ENCODE measurements around the gene ADCY10. TPM values are rescaled to one million over a fixed set of nuclear protein-coding genes. Genes with fewer than 3 reads are reported as not detected.

Gene ADCY10
- total and polyA plus RNA-seq, 12 donors: 0.10 to 0.70 (median 0.17) TPM

GRCh38 chr1:167936068-167936929 is 22.4 kb upstream of the ADCY10 start, which contains the start of gene DCAF6:
Gene DCAF6, plus strand, starts transcription at chr1:167936683. Its CDS starts 229 bp downstream, at chr1:167936912.
- ATAC-seq (peak; percentile 91 to 96 (median 94)), DNase-seq (peak; percentile 96 to 98)
- H3K4me3 ChIP-seq: peak within 1 kb of the TSS; percentile 57 to 99 (median 88)
- no peaks in the 10 kb centered on the region for H3K27me3 ChIP-seq
- 0% methylated on average over 55 to 58 of the region's 58 CpGs for WGBS, 2 donors
- peak within 1 kb of the TSS; percentile 91 to 99 (median 97) for H3K27ac ChIP-seq
- intact Hi-C loops (cut with DNase I): loop anchor here in 7 of 10 donors (2.0 to 10.0 kb wide), 9 partner anchors 36 to 221 kb away; partner anchors contain the start of gene MPZL1 (in 3 of the 7)
- peaks cover 0 to 54% (median 47%) of the 10 kb centered on the region in 9 donors for H3K4me1 ChIP-seq
- TF ChIP-seq, protein P1, sequence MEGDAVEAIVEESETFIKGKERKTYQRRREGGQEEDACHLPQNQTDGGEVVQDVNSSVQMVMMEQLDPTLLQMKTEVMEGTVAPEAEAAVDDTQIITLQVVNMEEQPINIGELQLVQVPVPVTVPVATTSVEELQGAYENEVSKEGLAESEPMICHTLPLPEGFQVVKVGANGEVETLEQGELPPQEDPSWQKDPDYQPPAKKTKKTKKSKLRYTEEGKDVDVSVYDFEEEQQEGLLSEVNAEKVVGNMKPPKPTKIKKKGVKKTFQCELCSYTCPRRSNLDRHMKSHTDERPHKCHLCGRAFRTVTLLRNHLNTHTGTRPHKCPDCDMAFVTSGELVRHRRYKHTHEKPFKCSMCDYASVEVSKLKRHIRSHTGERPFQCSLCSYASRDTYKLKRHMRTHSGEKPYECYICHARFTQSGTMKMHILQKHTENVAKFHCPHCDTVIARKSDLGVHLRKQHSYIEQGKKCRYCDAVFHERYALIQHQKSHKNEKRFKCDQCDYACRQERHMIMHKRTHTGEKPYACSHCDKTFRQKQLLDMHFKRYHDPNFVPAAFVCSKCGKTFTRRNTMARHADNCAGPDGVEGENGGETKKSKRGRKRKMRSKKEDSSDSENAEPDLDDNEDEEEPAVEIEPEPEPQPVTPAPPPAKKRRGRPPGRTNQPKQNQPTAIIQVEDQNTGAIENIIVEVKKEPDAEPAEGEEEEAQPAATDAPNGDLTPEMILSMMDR (IDR thresholded peaks at IDR 0.05): no peak
- H3K9me3 ChIP-seq: no peaks in the 10 kb centered on the region
- H3K36me3 ChIP-seq: no peaks in the 10 kb centered on the region

DNA sequence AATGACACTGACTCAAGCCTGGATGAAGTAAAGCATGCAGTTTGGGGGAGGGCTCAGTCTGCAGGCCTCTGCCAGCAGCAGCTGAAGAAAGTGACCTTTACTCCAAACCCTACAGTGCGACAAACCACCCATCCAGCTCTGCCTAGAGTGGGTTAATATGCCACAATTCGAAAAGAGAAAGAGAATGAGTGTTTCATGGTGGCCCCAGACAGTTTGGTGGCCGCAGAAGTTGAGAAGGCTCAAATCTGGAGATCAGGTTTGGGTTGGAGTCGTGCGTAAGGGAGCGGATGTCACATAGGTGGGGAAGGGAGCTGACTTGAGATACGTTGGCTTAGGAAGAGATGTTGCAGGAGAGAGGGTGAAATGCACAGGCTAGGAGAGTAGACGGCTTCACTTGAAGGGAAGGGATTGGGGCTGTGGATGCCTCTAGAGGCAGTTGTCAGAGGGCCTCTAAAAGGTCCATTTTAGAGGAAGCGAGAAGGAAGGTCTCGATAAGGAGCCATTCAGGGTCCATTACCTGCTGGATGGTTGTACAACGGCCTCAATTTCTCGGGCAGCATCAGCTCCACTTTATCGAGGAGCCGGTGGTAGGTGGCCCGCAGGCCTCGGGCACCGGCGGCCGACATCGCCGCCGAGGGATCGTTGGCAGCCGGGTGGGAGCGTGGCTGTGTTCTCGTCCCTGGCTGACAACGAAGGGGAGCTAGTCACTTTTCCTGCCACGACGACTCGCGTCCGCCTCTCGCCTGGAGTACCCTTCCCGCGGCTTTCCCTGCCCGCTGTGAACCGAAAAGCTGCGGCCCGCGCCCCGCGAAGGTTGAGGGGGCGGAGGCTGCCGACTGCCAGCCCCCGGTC is 21.5 kb upstream of the ADCY10 start:
- TF ChIP-seq, protein P1 (IDR thresholded peaks at IDR 0.05): no peak
- peak in 7 of 8 donors; percentile 2 to 19 (median 7) for ATAC-seq
- no peaks in the 10 kb centered on the region for H3K9me3 ChIP-seq
- peaks cover 0 to 57% (median 45%) of the 10 kb centered on the region in 9 donors for H3K4me1 ChIP-seq
- H3K27me3 ChIP-seq: no peaks in the 10 kb centered on the region
- no peaks in the 10 kb centered on the region for H3K36me3 ChIP-seq
- intact Hi-C loops (cut with DNase I): loop anchor here in 7 of 10 donors (2.0 to 10.0 kb wide), 9 partner anchors 37 to 221 kb away; partner anchors contain the start of gene MPZL1 (in 3 of the 7)
- peak overlapping the region; percentile 57 to 97 (median 87) for H3K4me3 ChIP-seq
- peak in 1 of 2 donors; percentile 23 for DNase-seq
- WGBS, 2 donors: 0 to 1% methylated on average over 45 of the region's 45 CpGs
- peak overlapping the region; percentile 91 to 99 (median 97) for H3K27ac ChIP-seq

DNA sequence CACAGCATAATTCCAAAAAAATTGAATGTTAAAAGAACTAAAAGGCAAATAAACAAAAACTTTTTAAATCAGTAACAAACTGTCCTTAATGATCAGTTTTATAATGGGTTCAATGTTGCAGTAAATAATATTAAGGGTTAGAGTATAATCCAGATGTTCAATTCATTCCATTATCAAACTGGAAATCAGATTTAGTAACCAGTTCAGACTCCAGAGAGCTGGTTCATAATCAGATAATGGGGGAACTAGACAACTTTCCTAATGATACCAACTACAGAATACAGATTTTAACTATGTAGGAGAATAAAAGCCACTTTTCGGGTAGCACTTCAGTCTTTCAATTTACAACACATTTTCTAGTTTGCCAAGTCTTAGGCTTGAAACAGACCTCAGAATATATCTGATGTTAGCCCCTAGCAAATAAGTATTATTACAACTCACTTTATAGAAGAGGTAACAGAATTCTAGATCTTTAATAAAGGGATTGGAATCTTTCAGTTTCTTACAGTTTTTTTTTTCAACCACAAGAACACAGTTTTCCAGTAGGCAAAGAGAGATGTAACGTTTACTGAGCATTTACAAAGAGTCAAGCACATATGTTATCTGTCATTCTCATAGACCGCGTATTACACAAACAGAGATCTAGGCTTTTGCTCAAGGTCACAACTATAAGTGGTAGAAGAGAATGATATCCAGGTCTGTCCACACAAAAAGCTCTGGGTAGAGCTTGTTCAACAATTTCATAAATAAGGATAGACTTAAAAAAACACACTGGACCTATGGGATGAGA is 20.7 kb upstream of the ADCY10 start:
- Histone ChIP-seq H3K27me3 (no peaks in the 10 kb centered on the region), H3K36me3 (no peaks in the 10 kb centered on the region), H3K4me3 (peak overlapping the region; percentile 57 to 97 (median 87)), H3K4me1 (peaks cover 0 to 66% (median 47%) of the 10 kb centered on the region in 9 donors), H3K27ac (peak overlapping the region; percentile 91 to 99 (median 97)), H3K9me3 (no peaks in the 10 kb centered on the region)
- no peak for ATAC-seq
- intact Hi-C loops (cut with DNase I): loop anchor here in 8 of 10 donors (5.0 to 10.0 kb wide), 8 partner anchors 38 to 220 kb away; partner anchors contain the start of gene MPZL1 (in 4 of the 8)
- DNase-seq: no peak
- TF ChIP-seq, protein P1 (IDR thresholded peaks at IDR 0.05): no peak
- WGBS, 2 donors: 10 to 17% methylated on average over 4 of the region's 4 CpGs

Data from heart right ventricle (tissue), 16 donors.